ENCODE results near the gene HSDL1.

HSDL1 gene

DNA sequence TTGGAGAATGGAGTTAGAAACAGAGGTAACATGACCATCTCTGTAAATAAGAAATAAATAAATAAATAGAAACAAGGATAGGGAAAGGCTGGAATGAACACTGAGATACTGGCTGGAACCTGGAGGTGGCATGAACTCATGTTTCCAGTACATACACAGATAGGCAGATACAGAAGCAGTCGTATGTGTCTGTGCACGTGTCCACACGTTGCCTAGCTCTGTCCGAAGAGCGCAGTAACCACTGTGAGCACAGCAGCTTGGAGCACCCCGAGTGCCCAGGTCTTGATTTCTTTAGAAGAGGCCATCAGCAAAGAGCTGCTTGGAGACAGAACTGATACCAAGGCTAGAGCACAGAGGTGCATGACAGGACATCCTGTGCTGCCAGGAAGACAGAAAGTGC, 65.3 kb downstream of the HSDL1 start:
- DNase-seq (ENCODE audit: insufficient read length, low spot score) (no peak), FAIRE-seq (no peak)
- TF ChIP-seq SPI1 (IDR thresholded peaks at IDR 0.05; ENCODE audit: low read depth, low read length) (no peak), POLR2A (IDR thresholded peaks at IDR 0.05; ENCODE audit: low read depth, low read length) (no peak), POLR2AphosphoS5 (IDR thresholded peaks at IDR 0.05; ENCODE audit: low read depth, low read length) (no peak), POU2F2 (IDR thresholded peaks at IDR 0.05; ENCODE audit: low read depth, low read length) (no peak), TAF1 (IDR thresholded peaks at IDR 0.05; ENCODE audit: low read depth, low read length) (no peak), PAX5 (IDR thresholded peaks at IDR 0.05; ENCODE audit: insufficient read depth, low read length, severe bottlenecking) (no peak)

DNA sequence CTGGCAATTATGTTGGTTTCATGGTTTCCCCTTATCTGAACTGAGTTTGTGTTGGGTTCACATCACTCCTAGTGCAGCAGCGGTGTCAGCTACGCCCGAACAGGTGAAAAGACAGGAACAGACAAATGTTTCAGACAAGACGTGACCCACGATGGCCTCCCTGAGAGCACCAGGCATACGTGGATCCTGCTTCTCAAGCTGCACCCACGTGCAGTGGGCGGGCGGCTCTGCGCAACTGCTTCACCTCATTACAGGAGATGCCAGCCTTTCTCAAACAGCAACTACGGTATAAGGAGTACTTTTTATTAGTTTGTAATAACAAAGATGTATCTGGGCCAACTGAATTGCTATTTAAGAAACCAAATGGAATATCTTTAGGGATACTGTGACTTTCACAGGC, 69.6 kb downstream of the HSDL1 start:
- DNase-seq (ENCODE audit: insufficient read length, low spot score) = no peak

GRCh38 chr16:84074721-84075120, 70.3 kb downstream of the HSDL1 start:
- FAIRE-seq (no peak), DNase-seq (ENCODE audit: insufficient read length, low spot score) (no peak)
- TF ChIP-seq POLR2AphosphoS5 (IDR thresholded peaks at IDR 0.05; ENCODE audit: low read depth, low read length) (no peak), POLR2A (IDR thresholded peaks at IDR 0.05; ENCODE audit: low read depth, low read length) (no peak), TAF1 (IDR thresholded peaks at IDR 0.05; ENCODE audit: low read depth, low read length) (no peak), POU2F2 (IDR thresholded peaks at IDR 0.05; ENCODE audit: low read depth, low read length) (no peak), PAX5 (IDR thresholded peaks at IDR 0.05; ENCODE audit: insufficient read depth, low read length, severe bottlenecking) (no peak), SPI1 (IDR thresholded peaks at IDR 0.05; ENCODE audit: low read depth, low read length) (no peak)

More for the DNA sequence above, 69.6 kb downstream of the HSDL1 start:
- no peak for TF ChIP-seq PAX5 (IDR thresholded peaks at IDR 0.05; ENCODE audit: insufficient read depth, low read length, severe bottlenecking)
- no peak for TF ChIP-seq POLR2AphosphoS5 (IDR thresholded peaks at IDR 0.05; ENCODE audit: low read depth, low read length)
- TF ChIP-seq POU2F2 (IDR thresholded peaks at IDR 0.05; ENCODE audit: low read depth, low read length) = no peak
- FAIRE-seq = no peak

Data from GM12891 (cell line).